ENCODE measurements around the gene DAGLA. TPM values are rescaled to one million over a fixed set of nuclear protein-coding genes. Genes with fewer than 3 reads are reported as not detected.

Gene DAGLA
- total RNA-seq, 1 donor from 2014 or later = 10.1 TPM

- DNase-seq (ENCODE audit: extremely low read depth, low read depth, low spot score) = no peak
These were observed 114.4 kb downstream of the DAGLA start for GRCh38 chr11:61794579-61794978.

- DNase-seq (ENCODE audit: extremely low read depth, low read depth, low spot score) = no peak
These were observed 115.3 kb downstream of the DAGLA start for GRCh38 chr11:61795459-61795858.

GRCh38 chr11:61795876-61796526 lies 115.8 kb downstream of the DAGLA start:
- no peak for DNase-seq (ENCODE audit: extremely low read depth, low read depth, low spot score)

Other genes starting within 250 kb of the DAGLA start
- 0.18 TPM in 1 of 2 replicates, not detected in the other for gene LRRC10B, start 171.6 kb upstream of the DAGLA start, total RNA-seq
- gene SYT7, start 99.3 kb upstream of the DAGLA start, total RNA-seq = 0.53 and 1.3 TPM in 2 replicates
- gene MYRF, start 72.2 kb downstream of the DAGLA start, total RNA-seq = 6.0 and 10.7 TPM in 2 replicates
- 57.6 and 76.3 TPM in 2 replicates for gene TMEM258, start 112.2 kb downstream of the DAGLA start, total RNA-seq
- gene FEN1, start 112.5 kb downstream of the DAGLA start, total RNA-seq = 13.5 and 20.5 TPM in 2 replicates
- 44.5 and 64.7 TPM in 2 replicates for gene FADS1, start 136.6 kb downstream of the DAGLA start, total RNA-seq
- 208 and 219 TPM in 2 replicates for gene FADS2, start 147.9 kb downstream of the DAGLA start, total RNA-seq
- 239 and 393 TPM in 2 replicates for gene FADS3, start 211.2 kb downstream of the DAGLA start, total RNA-seq
- gene RAB3IL1, start 237.2 kb downstream of the DAGLA start, total RNA-seq = 3.7 and 6.2 TPM in 2 replicates

Measured in glomerular endothelial cell (primary cell).